ENCODE measurements around the gene HOXD13. TPM values are rescaled to one million over a fixed set of nuclear protein-coding genes. Genes with fewer than 3 reads are reported as not detected.

The HOXD13 gene
- total RNA-seq, 1 experiment from 2014 or later, result not detected

DNA sequence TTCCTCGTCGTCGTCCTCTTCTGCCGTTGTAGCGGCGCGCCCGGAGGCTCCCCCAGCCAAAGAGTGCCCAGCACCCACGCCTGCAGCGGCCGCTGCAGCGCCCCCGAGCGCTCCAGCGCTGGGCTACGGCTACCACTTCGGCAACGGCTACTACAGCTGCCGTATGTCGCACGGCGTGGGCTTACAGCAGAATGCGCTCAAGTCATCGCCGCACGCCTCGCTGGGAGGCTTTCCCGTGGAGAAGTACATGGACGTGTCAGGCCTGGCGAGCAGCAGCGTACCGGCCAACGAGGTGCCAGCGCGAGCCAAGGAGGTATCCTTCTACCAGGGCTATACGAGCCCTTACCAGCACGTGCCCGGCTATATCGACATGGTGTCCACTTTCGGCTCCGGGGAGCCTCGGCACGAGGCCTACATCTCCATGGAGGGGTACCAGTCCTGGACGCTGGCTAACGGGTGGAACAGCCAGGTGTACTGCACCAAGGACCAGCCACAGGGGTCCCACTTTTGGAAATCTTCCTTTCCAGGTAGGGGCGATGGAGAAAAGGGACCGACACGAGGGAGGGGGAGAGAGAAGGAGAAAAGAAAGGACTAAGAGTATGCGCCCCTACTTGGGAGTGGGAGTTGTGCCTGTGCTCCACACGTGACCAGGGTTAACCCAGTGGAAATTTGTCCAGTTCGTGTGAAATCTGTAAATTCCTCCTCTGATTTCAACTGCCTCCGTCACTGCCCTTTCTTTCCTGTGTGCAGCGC, 800 bp downstream of the HOXD13 start:
- Mint-ChIP-seq H3K36me3 (ENCODE audit: insufficient read depth, unreplicated experiment) (peaks cover 18% of the 10 kb centered on the region), H3K4me1 (ENCODE audit: low read depth, unreplicated experiment) (peaks cover 9% of the 10 kb centered on the region), H3K27me3 (ENCODE audit: unreplicated experiment) (peaks cover 47% of the 10 kb centered on the region), H3K9me3 (ENCODE audit: low read depth, unreplicated experiment) (no peaks in the 10 kb centered on the region), H3K4me3 (ENCODE audit: low read depth, unreplicated experiment) (no peak overlapping the region), H3K27ac (ENCODE audit: unreplicated experiment) (no peak overlapping the region)
- intact Hi-C loops (cut with micrococcal nuclease; ENCODE audit: unreplicated experiment), result no loop called here
- TF ChIP-seq, protein P1, sequence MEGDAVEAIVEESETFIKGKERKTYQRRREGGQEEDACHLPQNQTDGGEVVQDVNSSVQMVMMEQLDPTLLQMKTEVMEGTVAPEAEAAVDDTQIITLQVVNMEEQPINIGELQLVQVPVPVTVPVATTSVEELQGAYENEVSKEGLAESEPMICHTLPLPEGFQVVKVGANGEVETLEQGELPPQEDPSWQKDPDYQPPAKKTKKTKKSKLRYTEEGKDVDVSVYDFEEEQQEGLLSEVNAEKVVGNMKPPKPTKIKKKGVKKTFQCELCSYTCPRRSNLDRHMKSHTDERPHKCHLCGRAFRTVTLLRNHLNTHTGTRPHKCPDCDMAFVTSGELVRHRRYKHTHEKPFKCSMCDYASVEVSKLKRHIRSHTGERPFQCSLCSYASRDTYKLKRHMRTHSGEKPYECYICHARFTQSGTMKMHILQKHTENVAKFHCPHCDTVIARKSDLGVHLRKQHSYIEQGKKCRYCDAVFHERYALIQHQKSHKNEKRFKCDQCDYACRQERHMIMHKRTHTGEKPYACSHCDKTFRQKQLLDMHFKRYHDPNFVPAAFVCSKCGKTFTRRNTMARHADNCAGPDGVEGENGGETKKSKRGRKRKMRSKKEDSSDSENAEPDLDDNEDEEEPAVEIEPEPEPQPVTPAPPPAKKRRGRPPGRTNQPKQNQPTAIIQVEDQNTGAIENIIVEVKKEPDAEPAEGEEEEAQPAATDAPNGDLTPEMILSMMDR (IDR thresholded peaks at IDR 0.05; ENCODE audit: unreplicated experiment), result no peak
- no peak for DNase-seq
- CTCF ChIA-PET, result no interaction called here
- BruUV-seq (replicated peaks), result no TSS peak

DNA sequence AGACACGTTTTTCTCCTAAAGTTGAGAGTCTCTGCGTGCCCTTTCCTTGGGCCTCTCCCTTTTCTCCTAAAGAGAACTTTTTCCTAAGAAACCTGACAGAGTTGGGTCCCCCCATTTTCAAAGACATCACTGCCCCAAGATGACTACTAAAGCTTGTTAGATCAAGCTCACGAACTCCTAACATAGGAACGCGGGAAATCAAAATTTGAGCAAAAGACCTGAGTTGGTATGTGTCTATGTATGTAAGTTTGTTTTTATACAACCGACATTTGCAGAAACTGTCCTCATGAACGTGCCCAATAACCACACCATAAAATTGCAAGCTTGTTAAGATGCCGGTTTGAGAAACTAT, 1.4 kb downstream of the HOXD13 start:
- no peak overlapping the region for H3K27ac Mint-ChIP-seq (ENCODE audit: unreplicated experiment)
- intact Hi-C loops (cut with micrococcal nuclease; ENCODE audit: unreplicated experiment), result no loop called here

DNA sequence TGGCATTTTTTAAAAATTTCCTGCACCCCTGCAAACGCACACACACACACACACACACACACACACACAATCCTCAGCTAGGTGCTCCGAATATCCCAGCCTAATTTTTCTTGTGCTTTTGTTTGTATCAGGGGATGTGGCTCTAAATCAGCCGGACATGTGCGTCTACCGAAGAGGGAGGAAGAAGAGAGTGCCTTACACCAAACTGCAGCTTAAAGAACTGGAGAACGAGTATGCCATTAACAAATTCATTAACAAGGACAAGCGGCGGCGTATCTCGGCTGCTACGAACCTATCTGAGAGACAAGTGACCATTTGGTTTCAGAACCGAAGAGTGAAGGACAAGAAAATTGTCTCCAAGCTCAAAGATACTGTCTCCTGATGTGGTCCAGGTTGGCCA, 1.8 kb downstream of the HOXD13 start:
- no peak for DNase-seq
- CTCF ChIA-PET, result no interaction called here
- Mint-ChIP-seq H3K9me3 (ENCODE audit: low read depth, unreplicated experiment) (no peaks in the 10 kb centered on the region), H3K36me3 (ENCODE audit: insufficient read depth, unreplicated experiment) (peaks cover 18% of the 10 kb centered on the region), H3K27ac (ENCODE audit: unreplicated experiment) (no peak overlapping the region), H3K4me1 (ENCODE audit: low read depth, unreplicated experiment) (peaks cover 9% of the 10 kb centered on the region), H3K4me3 (ENCODE audit: low read depth, unreplicated experiment) (no peak overlapping the region), H3K27me3 (ENCODE audit: unreplicated experiment) (peaks cover 37% of the 10 kb centered on the region)
- no TSS peak for BruUV-seq (replicated peaks)
- TF ChIP-seq, protein P1 (IDR thresholded peaks at IDR 0.05; ENCODE audit: unreplicated experiment), result no peak
- intact Hi-C loops (cut with micrococcal nuclease; ENCODE audit: unreplicated experiment), result no loop called here

More for the DNA sequence above, 1.4 kb downstream of the HOXD13 start:
- Mint-ChIP-seq H3K36me3 (ENCODE audit: insufficient read depth, unreplicated experiment) (peaks cover 18% of the 10 kb centered on the region), H3K4me1 (ENCODE audit: low read depth, unreplicated experiment) (peaks cover 9% of the 10 kb centered on the region), H3K9me3 (ENCODE audit: low read depth, unreplicated experiment) (no peaks in the 10 kb centered on the region), H3K4me3 (ENCODE audit: low read depth, unreplicated experiment) (no peak overlapping the region), H3K27me3 (ENCODE audit: unreplicated experiment) (peaks cover 41% of the 10 kb centered on the region)
- no TSS peak for BruUV-seq (replicated peaks)
- no peak for DNase-seq
- TF ChIP-seq, protein P1 (IDR thresholded peaks at IDR 0.05; ENCODE audit: unreplicated experiment), result no peak
- CTCF ChIA-PET, result no interaction called here

DNA sequence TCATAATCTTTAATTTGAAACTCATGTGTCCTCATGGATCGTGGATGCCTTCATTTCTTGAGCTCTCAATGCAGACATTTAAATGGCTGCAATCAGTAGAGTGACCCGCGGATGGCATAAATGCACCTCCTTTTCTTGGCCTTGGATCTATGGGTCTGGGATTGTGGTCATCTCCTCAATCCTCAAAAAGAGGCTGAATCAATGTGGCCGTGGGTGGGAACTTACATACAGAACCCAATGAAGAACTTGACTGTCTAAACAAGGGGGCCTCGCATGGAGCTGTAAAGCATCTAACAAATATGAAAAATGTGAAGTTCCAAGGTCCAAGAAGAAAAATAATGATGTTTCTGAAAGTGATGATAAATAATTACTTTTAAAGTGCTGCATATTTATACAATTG, 2.9 kb downstream of the HOXD13 start:
- no peak overlapping the region for H3K27ac Mint-ChIP-seq (ENCODE audit: unreplicated experiment)
- CTCF ChIA-PET, result interaction anchor here (3.0 kb wide), 1 partner anchor 844 kb away, joined by 24 read pairs; no protein-coding TSS in a partner anchor
- no peaks in the 10 kb centered on the region for H3K9me3 Mint-ChIP-seq (ENCODE audit: low read depth, unreplicated experiment)
- DNase-seq, result no peak
- BruUV-seq (replicated peaks), result no TSS peak
- TF ChIP-seq, protein P1 (IDR thresholded peaks at IDR 0.05; ENCODE audit: unreplicated experiment), result no peak
- intact Hi-C loops (cut with micrococcal nuclease; ENCODE audit: unreplicated experiment), result loop anchor here (5.0 kb wide), 5 partner anchors 93 to 893 kb away; partner anchors contain the start of gene LNPK
- H3K4me1 Mint-ChIP-seq (ENCODE audit: low read depth, unreplicated experiment), result peaks cover 9% of the 10 kb centered on the region
- peaks cover 26% of the 10 kb centered on the region for H3K27me3 Mint-ChIP-seq (ENCODE audit: unreplicated experiment)
- H3K4me3 Mint-ChIP-seq (ENCODE audit: low read depth, unreplicated experiment), result no peak overlapping the region
- peaks cover 18% of the 10 kb centered on the region for H3K36me3 Mint-ChIP-seq (ENCODE audit: insufficient read depth, unreplicated experiment)
